Suprapubic skin (tissue), 3 donors: ENCODE measurements around the gene RTN4R.

Experiments
- CTCF ChIP-seq, 2 donors: fragments of 200-600 bp in 1 of 2; fragments of 450-650 bp in 1 of 2; sonication (generic) in 1 of 2; IDR thresholded peaks; one replicate each; pipeline ENCODE4 v1.5.1; 2016 to 2019; ENCODE audit warnings: antibody characterized with exemption in 2 of 2, mild to moderate bottlenecking in 1 of 2, moderate library complexity in 1 of 2
- POLR2A ChIP-seq, 2 donors: fragments of 450-650 bp; IDR thresholded peaks; one replicate each; pipeline ENCODE4 v1.6.1; 2017; ENCODE audit warnings: antibody characterized with exemption in 2 of 2, mild to moderate bottlenecking in 2 of 2, moderate library complexity in 2 of 2

GRCh38 chr22:20218326-20218872, 49.7 kb downstream of the RTN4R start:
- TF ChIP-seq CTCF (IDR thresholded peaks at IDR 0.05) (no peak), POLR2A (IDR thresholded peaks at IDR 0.05) (no peak)
